Measurements from ENCODE around the gene TMEM134. TPM values are rescaled to one million over a fixed set of nuclear protein-coding genes. Genes with fewer than 3 reads are reported as not detected.

Gene TMEM134
- total and polyA plus RNA-seq, 9 of the 15 experiments (the other 6 are each of a cell fraction or from before 2014, with no cell fraction given): 0.63 to 48.4 (median 10.7) TPM

GRCh38 chr11:67508486-67509121 lies 39.6 kb upstream of the TMEM134 start (continued):
- TF ChIP-seq ZNF395 (CRISPR knock-in tag; IDR thresholded peaks at IDR 0.05) (no peak; the same call in 1 of the 2 replicates), IFI16 (CRISPR knock-in tag; IDR thresholded peaks at IDR 0.05) (no peak), ILF3 (IDR thresholded peaks at IDR 0.05; ENCODE audit: borderline replicate concordance) (no peak), ZNF512 (tag; IDR thresholded peaks at IDR 0.05) (no peak), SRF (CRISPR knock-in tag; IDR thresholded peaks at IDR 0.05) (no peak), NCOA2 (IDR thresholded peaks at IDR 0.05; ENCODE audit: partially characterized antibody in 2 of 2) (no peak), ZNF551 (CRISPR knock-in tag; IDR thresholded peaks at IDR 0.05) (no peak), PML (IDR thresholded peaks at IDR 0.05; ENCODE audit: low read length) (0 out of 2 replicates have a peak, but pooled peaks have one; percentile 23), ZBTB9 (CRISPR knock-in tag; IDR thresholded peaks at IDR 0.05) (peak; percentile 77; the same call in 1 of the 2 replicates), NCOA1 (IDR thresholded peaks at IDR 0.05; ENCODE audit: low read depth) (no peak), ZNF77 (CRISPR knock-in tag; IDR thresholded peaks at IDR 0.05) (no peak), MTA2 (IDR thresholded peaks at IDR 0.05; ENCODE audit: low read depth) (no peak), E2F5 (CRISPR knock-in tag; IDR thresholded peaks at IDR 0.05) (no peak), MAFK (IDR thresholded peaks at IDR 0.05; ENCODE audit: low read length) (no peak), ZNF324 (CRISPR knock-in tag; IDR thresholded peaks at IDR 0.05) (no peak), TAF9B (IDR thresholded peaks at IDR 0.05; ENCODE audit: partially characterized antibody) (no peak), ZBTB8A (IDR thresholded peaks at IDR 0.05; ENCODE audit: partially characterized antibody) (no peak), ZNF57 (CRISPR knock-in tag; IDR thresholded peaks at IDR 0.05) (no peak), CTCF (IDR thresholded peaks at IDR 0.05 in 2 of 3, conservative IDR thresholded peaks at IDR 0.05 in 1 of 3; ENCODE audit: insufficient read depth in 2 of 3, low read depth in 1 of 3, low read length in 3 of 3) (no peak), ZNF165 (CRISPR knock-in tag; IDR thresholded peaks at IDR 0.05; ENCODE audit: borderline replicate concordance) (no peak)

Measured in K562 (cell line).